HFFc6 (cell line): ENCODE results near the gene CHN1. TPM values are rescaled to one million over a fixed set of nuclear protein-coding genes. Genes with fewer than 3 reads are reported as not detected.

Experiments
- DNase-seq: peaks from one replicate; pipeline ENCODE4 v3.0.0-alpha.2; 2018
- H3K27ac Mint-ChIP-seq: 2 replicates; pipeline ENCODE4 v1.8.0; 2020; ENCODE audit warnings: mild to moderate bottlenecking, mixed read lengths
- H3K27me3 Mint-ChIP-seq: 2 replicates; pipeline ENCODE4 v1.8.0; 2021; ENCODE audit warnings: mild to moderate bottlenecking, moderate library complexity, mixed read lengths; ENCODE audit not compliant: insufficient read depth
- H3K36me3 Mint-ChIP-seq: 2 replicates; pipeline ENCODE4 v1.8.0; 2021; ENCODE audit warnings: low read depth, mixed read lengths
- H3K4me1 Mint-ChIP-seq: 2 replicates; pipeline ENCODE4 v1.8.0; 2020; ENCODE audit warnings: low read depth, mixed read lengths
- H3K4me3 Mint-ChIP-seq: 2 replicates; pipeline ENCODE4 v1.8.0; 2020; ENCODE audit warnings: mild to moderate bottlenecking, moderate library complexity, mixed read lengths
- H3K9me3 Mint-ChIP-seq: 2 replicates; pipeline ENCODE4 v1.8.0; 2020; ENCODE audit warnings: mild to moderate bottlenecking, mixed read lengths
- CTCF ChIP-seq: fragments of 200-600 bp; sonication (generic); IDR thresholded peaks from 2 replicates; pipeline ENCODE4 v1.5.0; 2021; ENCODE audit warnings: antibody characterized with exemption, mild to moderate bottlenecking
- total RNA-seq, 6 experiments: library from RNA; stranded (reverse); fragmentation: NEBNext Ultra II Directional; extraction: Animal tissue kit (Norgen Biotek cat#: 25700); gene quantifications; 2 replicates in 1 of 6; 3 replicates in 5 of 6; pipeline ENCODE4 v1.2.3, GENCODE V29; 2021

CHN1 gene
- total RNA-seq, 6 experiments from 2014 or later, result 85.5 to 104 (median 97.2) TPM

- H3K36me3 Mint-ChIP-seq, result no peaks in the 10 kb centered on the region
- H3K4me1 Mint-ChIP-seq, result peaks cover 4% of the 10 kb centered on the region
- H3K4me3 Mint-ChIP-seq, result no peak overlapping the region
- H3K27ac Mint-ChIP-seq, result no peak overlapping the region
- no peaks in the 10 kb centered on the region for H3K27me3 Mint-ChIP-seq
- DNase-seq, result no peak
- no peak for TF ChIP-seq CTCF
- no peaks in the 10 kb centered on the region for H3K9me3 Mint-ChIP-seq
Observed at GRCh38 chr2:174925046-174925784, 80.0 kb downstream of the CHN1 start.

- H3K27me3 Mint-ChIP-seq, result no peaks in the 10 kb centered on the region
- no peak for DNase-seq
- no peak overlapping the region for H3K4me3 Mint-ChIP-seq
- H3K4me1 Mint-ChIP-seq, result no peaks in the 10 kb centered on the region
- H3K9me3 Mint-ChIP-seq, result no peaks in the 10 kb centered on the region
- no peak overlapping the region for H3K27ac Mint-ChIP-seq
- H3K36me3 Mint-ChIP-seq, result no peaks in the 10 kb centered on the region
- no peak for TF ChIP-seq CTCF
Observed at GRCh38 chr2:174924061-174924693, 81.0 kb downstream of the CHN1 start.

DNA sequence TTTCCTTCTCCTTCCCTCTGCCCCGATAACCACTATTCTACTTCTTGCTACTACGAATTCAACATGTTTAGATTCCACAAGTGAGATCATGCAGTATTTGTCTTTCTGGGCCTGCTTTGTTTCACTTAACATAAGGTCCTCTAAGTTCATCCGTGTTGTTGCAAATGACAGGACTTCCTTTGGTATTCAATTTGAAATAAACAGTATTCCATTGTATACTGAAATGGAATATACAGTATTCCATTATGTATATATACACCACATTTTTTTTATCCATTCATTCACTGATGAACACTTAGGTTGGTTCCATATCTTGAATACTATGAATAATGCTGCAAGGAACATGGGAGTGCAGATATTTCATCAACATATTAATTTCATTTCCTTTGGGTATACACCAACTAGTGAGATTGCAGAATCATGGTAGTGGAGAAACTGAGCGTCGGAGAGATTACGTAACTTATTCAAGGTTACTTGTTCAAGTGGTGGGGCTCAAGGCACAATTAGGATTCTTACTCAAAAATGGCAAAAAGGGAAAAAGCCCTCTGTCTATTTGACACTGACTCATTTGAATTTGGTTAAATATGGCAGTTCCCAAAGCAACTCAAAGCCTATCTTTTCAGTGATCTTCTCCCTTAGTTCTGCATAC is 85.1 kb downstream of the CHN1 start:
- Mint-ChIP-seq H3K4me1 (no peaks in the 10 kb centered on the region), H3K9me3 (no peaks in the 10 kb centered on the region), H3K36me3 (no peaks in the 10 kb centered on the region), H3K4me3 (no peak overlapping the region), H3K27ac (no peak overlapping the region), H3K27me3 (no peaks in the 10 kb centered on the region)
- no peak for DNase-seq
- TF ChIP-seq CTCF, result no peak

- no peak for DNase-seq
- H3K9me3 Mint-ChIP-seq, result no peaks in the 10 kb centered on the region
Observed at GRCh38 chr2:174918886-174919526, 86.2 kb downstream of the CHN1 start.

More at GRCh38 chr2:174918886-174919526, 86.2 kb downstream of the CHN1 start:
- Mint-ChIP-seq H3K27me3 (no peaks in the 10 kb centered on the region), H3K4me3 (no peak overlapping the region), H3K27ac (no peak overlapping the region), H3K36me3 (no peaks in the 10 kb centered on the region), H3K4me1 (no peaks in the 10 kb centered on the region)
- no peak for TF ChIP-seq CTCF
